HG03575 (cell line): ENCODE results near the gene GABPB2.
"Not testable (repeated sequence)": the region's sequence is repeated elsewhere in the genome, so short reads cannot be mapped to it uniquely, and the experiment has no call there.

Experiments
- ATAC-seq: cut with Tn5 transposase; IDR thresholded peaks from one replicate; pipeline ENCODE4 v1.9.1; 2021; ENCODE audit not compliant: unreplicated experiment, insufficient number of reproducible peaks, low FRiP score; ENCODE audit errors: extremely low read depth

GABPB2 gene

GRCh38 chr1:151059109-151060006 is 11.2 kb upstream of the GABPB2 start, which contains the start of gene CDC42SE1:
CDC42SE1 (minus strand) TSS chr1:151059622; CDS start chr1:151055730, 3,892 bp downstream.
- no peak for ATAC-seq

DNA sequence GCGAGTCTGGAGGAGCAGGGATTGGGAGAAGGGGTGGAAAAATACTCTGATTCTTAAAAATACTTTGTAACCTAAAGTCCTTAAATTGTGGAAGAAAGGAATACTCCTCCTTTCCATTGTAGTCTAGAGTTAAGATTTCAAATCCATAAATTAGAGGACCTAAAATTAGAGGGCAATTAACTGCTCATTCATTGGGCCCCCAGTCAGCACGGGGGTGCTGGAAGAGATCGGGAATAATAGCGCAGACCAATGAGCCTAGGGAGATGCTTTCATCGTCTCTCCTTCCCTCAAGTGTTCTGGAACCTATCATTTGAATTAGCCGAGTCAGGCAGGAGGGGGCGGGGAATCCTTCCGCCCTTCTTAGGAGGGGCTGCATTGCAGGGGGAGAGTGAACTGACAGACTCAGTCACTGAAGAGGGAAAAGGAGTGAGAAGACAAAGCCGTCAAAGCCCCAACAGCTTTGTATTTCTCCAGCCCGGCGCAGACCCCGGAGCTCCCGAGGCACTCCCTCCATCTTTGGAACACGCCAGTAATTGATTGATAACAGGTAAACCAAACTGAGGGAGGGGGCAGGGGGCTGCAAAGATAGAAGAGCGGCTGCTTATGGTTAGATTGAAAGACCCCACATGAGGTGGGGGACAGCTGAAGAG is 10.4 kb upstream of the GABPB2 start, which contains the start of gene MLLT11:
Gene MLLT11, plus strand, starts transcription at position 391 of the 650 bp plus-strand sequence. CDS start 6,828 bp downstream, outside the sequence.
- no peak for ATAC-seq

DNA sequence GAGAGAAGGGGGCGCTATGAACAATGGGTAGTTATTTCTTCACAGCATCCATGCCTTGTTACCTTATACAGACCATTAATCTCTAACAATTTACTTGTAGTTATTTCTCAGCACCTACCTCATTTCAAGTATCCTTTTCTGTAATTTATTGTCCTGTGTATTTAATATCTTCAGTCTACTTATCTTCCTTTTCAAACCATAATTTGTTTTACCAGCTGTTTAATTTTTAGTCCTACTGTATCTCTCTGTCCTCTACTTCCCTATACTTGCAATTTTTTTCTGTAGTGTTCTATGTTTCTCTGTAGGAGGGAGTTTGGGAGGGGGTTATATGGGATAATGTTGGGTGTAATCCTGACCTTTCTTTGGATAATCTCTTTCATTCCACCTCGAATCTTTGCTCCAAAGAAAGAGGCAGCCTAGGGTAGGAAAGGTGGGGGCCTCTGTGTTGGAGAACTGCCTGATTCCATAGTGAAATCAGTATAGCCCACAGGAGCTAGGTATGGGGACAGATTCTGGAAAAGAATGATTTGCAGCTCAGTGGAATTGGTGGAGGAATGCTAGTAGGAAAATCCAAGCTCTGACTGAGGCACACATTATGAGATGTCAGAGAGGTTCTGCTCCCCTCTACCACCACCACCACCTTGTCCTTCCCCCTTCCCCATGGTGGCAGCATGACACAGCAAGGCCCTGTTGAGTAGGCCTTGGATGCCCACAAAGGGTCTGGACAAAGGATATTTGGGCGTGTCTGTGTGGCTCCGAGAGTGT is 9.7 kb upstream of the GABPB2 start:
- ATAC-seq: no peak

- no peak for ATAC-seq
These were observed 8.9 kb upstream of the GABPB2 start for GRCh38 chr1:151061704-151062103.

GRCh38 chr1:151062741-151063371 is 7.7 kb upstream of the GABPB2 start:
- ATAC-seq: no peak

DNA sequence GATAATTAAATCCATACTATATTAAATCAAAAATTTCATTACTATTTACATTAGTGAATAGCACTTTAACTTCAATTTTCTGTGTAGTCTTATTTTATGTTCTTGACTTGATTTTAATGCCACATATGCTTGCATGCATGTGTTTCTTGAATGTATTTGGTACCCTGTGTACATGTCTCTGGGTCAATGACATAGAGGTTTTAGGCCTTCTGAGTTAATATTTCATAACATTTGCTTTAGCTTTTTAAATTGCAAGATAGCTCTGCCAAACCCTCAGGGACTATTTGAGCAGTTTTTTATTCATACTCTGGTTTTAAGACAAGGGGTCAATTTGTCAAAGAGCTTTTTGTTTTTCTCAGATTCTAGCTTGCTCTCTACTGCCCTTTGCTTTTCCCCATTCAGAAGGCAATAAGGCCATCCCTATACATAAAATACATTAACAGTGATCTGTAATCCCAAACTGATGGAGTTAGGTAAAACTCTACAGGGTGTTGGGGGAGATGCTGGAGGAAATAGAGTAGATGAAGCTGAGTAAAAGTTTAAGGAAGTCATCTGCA is 5.4 kb upstream of the GABPB2 start:
- no peak for ATAC-seq

- no peak for ATAC-seq
These were observed 3.4 kb upstream of the GABPB2 start for GRCh38 chr1:151067185-151067584.

- no peak for ATAC-seq
These were observed 1.5 kb upstream of the GABPB2 start for GRCh38 chr1:151069103-151069486.

DNA sequence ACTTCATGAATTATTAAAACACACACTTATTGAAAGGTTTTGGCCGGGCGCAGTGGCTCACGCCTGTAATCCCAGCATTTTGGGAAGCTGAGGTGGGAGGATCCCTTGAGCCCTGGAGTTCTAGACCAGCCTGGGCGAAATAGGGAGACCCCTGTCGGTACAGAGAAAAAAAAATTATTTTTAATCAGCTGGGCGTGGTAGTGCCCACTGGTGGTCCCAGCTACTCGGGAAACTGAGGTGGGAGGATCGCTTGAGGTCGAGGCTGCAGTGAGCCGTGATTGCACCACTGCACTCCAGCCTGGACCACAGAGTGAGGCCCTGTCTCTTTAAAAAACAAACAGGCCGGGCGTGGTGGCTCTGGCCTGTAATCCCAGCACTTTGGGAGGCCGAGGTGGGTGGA is 1.7 kb downstream of the GABPB2 start:
- no peak for ATAC-seq

- no peak for ATAC-seq
These were observed 15.5 kb downstream of the GABPB2 start for GRCh38 chr1:151085953-151086559.

GRCh38 chr1:151097426-151097825 is 26.9 kb downstream of the GABPB2 start:
- not testable (repeated sequence) for ATAC-seq

- ATAC-seq: no peak
These were observed 27.6 kb downstream of the GABPB2 start for GRCh38 chr1:151098126-151098525.

GRCh38 chr1:151104630-151105029 is 34.1 kb downstream of the GABPB2 start:
- ATAC-seq: no peak

DNA sequence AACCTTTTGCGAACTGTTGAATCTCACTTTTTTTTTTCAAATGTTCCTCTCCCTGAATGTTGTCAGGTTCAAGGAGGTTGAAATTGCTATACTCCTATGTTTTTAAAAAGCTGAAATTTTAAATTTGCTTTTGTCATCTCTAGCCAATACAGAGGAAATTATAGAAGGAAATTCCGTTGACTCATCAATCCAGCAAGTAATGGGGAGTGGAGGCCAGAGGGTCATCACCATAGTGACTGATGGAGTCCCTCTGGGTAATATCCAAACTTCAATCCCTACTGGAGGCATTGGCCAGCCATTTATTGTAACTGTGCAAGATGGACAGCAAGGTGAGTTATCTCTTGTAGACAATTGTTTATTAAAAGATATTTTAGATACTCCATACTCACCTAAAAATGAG is 36.3 kb downstream of the GABPB2 start:
- no peak for ATAC-seq

- no peak for ATAC-seq
These were observed 37.8 kb downstream of the GABPB2 start for GRCh38 chr1:151108331-151108730.

GRCh38 chr1:151113877-151114276 is 43.3 kb downstream of the GABPB2 start:
- ATAC-seq: no peak

GRCh38 chr1:151124763-151125403 is 54.3 kb downstream of the GABPB2 start:
- ATAC-seq: no peak

GRCh38 chr1:151128800-151129199 is 58.2 kb downstream of the GABPB2 start:
- ATAC-seq: no peak
